NB4 (cell line): ENCODE results near the gene ATAD3A.
"Not testable (repeated sequence)": the region's sequence is repeated elsewhere in the genome, so short reads cannot be mapped to it uniquely, and the experiment has no call there.

Experiments used
- DNase-seq: peaks from one replicate; pipeline ENCODE4 v3.0.0; 2010; ENCODE audit warnings: low read depth
- H3K4me3 ChIP-seq: one replicate; pipeline ENCODE4 v1.5.1; 2011; ENCODE audit warnings: mild to moderate bottlenecking, low read depth, low read length, moderate library complexity
- MYC ChIP-seq: IDR thresholded peaks from 2 replicates; pipeline ENCODE4 v1.6.1; 2011; ENCODE audit warnings: low read depth, low read length
- POLR2A ChIP-seq: IDR thresholded peaks from 2 replicates; pipeline ENCODE4 v1.6.1; 2011; ENCODE audit warnings: mild to moderate bottlenecking; ENCODE audit not compliant: insufficient read length; ENCODE audit errors: extremely low read depth
- TF ChIP-seq, protein P1 (sequence below): IDR thresholded peaks from one replicate; pipeline ENCODE4 v1.5.1; 2012; ENCODE audit warnings: low read depth, low read length
- TF ChIP-seq, protein P2 (sequence below): IDR thresholded peaks from 2 replicates; pipeline ENCODE4 v1.6.1; 2011; ENCODE audit warnings: low read depth, low read length

ATAD3A gene

DNA sequence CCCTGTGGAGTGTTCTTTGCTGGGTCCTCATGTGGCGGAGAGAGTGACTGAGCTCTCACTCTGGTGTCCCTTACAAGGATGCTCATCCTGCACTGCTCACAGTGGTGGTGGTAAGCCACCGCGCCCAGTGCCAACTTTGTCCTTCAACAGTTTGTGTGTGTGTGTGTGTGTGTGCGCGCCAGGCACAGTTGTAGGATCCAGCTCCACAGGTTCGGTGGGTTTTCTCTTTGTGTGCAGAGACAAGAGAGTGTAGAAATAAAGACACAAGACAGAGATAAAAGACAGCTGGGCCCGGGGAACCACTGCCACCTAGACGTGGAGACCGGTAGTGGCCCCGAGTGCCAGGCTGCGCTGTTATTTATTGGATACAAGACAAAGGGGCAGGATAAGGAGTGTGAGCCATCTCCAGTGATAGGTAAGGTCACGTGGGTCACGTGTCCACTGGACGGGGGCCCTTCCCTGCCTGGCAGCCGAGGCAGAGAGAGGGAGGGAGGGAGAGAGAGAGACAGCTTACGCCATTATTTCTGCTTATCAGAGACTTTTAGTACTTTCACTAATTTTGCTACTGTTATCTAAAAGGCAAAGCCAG, 7.1 kb upstream of the ATAD3A start:
- TF ChIP-seq, protein P1, sequence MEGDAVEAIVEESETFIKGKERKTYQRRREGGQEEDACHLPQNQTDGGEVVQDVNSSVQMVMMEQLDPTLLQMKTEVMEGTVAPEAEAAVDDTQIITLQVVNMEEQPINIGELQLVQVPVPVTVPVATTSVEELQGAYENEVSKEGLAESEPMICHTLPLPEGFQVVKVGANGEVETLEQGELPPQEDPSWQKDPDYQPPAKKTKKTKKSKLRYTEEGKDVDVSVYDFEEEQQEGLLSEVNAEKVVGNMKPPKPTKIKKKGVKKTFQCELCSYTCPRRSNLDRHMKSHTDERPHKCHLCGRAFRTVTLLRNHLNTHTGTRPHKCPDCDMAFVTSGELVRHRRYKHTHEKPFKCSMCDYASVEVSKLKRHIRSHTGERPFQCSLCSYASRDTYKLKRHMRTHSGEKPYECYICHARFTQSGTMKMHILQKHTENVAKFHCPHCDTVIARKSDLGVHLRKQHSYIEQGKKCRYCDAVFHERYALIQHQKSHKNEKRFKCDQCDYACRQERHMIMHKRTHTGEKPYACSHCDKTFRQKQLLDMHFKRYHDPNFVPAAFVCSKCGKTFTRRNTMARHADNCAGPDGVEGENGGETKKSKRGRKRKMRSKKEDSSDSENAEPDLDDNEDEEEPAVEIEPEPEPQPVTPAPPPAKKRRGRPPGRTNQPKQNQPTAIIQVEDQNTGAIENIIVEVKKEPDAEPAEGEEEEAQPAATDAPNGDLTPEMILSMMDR, result peak; percentile 52
- TF ChIP-seq, protein P2, sequence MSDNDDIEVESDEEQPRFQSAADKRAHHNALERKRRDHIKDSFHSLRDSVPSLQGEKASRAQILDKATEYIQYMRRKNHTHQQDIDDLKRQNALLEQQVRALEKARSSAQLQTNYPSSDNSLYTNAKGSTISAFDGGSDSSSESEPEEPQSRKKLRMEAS, result 0 out of 2 replicates have a peak, but pooled peaks have one; percentile 39
- peak; percentile 82 for DNase-seq
- H3K4me3 ChIP-seq, result not testable (repeated sequence)

DNA sequence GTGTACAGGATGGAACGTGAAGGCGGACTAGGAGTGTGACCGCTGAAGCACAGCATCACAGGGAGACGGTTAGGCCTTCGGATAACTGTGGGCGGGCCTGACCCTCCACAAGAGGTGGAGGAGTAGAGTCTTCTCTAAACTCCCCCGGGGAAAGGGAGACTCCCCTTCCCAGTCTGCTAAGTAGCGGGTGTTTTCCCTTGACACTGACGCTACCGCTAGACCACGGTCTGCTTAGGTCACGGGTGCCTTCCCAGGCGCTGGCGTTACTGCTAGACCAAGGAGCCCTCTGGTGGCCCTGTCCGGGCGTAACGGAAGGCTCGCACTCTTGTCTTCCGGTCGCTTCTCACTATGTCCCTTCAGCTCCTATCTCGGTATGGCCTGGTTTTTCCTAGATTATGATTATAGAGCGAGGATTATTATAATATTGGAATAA, 6.6 kb upstream of the ATAD3A start:
- peak; percentile 32 for DNase-seq
- not testable (repeated sequence) for H3K4me3 ChIP-seq

DNA sequence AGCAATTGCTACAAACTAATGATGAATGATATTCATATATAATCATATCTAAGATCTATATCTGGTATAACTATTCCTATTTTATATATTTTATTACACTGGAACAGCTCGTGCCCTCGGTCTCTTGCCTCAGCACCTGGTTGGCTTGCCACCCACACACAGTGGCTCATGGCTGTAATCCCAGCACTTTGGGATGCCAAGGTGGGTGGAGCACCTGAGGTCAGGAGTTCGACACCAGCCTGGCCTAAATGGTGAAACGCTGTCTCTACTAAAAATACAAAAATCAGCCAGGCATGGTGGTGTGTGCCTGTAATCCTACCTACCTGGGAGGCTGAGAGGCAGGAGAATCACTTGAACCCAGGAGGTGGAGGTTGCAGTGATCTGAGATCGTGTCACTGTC, 6.2 kb upstream of the ATAD3A start:
- H3K4me3 ChIP-seq, result not testable (repeated sequence)

DNA sequence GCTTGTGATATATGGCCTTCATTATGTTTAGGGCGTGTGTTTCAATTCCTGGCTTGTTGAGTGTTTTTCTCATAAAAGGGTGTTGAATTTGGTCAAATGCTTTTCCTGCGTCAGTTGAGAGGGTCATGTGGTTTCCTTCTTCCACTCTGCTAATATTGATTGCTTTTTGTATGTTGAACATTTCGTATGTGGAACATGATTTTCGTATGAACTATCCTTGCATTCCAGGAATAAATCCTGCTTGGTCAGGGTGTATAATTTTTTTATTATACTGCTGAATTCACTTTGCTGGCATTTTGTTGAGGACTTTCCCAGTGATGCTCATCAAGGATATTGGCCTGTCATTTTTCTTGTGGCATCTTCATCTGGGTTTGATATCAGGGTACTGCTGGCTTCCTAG, 4.7 kb upstream of the ATAD3A start:
- DNase-seq, result no peak
- TF ChIP-seq POLR2A (no peak), MYC (no peak)
- TF ChIP-seq, protein P2, result no peak
- TF ChIP-seq, protein P1, result no peak
- no peak overlapping the region for H3K4me3 ChIP-seq

More for the DNA sequence above, 6.2 kb upstream of the ATAD3A start:
- not testable (repeated sequence) for DNase-seq

DNA sequence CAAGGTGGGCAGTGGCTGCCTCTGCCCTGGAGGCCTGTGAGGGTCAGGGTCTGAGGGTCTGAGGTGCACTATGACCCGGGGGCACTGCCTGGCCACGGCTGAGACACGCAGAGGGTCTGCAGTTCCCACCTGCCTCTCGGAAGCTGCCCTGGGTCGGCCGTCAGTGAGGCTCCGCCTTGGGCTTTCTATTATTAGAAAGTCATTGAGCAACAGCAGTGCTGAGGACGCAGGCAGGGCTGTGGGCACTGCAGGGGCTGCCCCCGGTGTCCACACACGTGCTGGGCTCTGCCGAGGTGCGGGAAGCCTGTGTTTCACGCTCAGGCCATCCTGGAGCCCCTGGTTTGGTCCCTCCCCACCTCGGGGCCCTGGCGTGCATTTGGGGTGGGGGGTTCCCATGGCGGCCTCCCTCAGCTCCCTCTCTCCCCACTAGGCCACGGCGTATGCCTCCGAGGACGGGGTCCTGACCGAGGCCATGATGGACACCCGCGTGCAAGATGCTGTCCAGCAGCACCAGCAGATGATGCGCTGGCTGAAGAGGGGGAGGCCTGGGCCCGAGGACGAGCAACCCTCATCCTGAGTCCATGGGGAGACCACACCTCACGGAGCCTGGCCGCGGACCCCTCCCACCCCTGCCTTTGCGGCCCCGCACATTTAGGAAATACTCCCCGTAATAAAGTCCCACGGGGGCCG, 3.0 kb upstream of the ATAD3A start:
- H3K4me3 ChIP-seq, DNase-seq: not testable (repeated sequence)

DNA sequence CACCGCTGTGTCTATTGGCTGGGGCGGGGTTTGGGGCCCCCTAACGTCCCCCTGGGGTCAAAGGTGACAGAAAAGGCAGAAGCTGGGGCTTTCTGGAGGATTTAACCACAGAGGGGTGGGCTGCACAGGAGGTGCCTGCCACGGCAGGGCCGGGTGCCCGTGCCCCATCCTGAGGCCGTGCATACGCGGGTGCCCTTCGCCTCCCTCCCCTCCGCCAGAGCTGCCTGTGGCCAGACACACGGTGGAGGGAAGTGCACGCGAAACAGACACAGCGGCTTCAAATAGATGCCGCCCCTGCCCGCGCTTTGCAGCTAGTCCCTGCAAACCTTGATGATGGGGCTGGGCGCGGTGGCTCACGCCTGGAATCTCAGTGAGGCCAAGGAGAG, 2.5 kb upstream of the ATAD3A start:
- DNase-seq, result peak; percentile 36
- H3K4me3 ChIP-seq, result not testable (repeated sequence)

DNA sequence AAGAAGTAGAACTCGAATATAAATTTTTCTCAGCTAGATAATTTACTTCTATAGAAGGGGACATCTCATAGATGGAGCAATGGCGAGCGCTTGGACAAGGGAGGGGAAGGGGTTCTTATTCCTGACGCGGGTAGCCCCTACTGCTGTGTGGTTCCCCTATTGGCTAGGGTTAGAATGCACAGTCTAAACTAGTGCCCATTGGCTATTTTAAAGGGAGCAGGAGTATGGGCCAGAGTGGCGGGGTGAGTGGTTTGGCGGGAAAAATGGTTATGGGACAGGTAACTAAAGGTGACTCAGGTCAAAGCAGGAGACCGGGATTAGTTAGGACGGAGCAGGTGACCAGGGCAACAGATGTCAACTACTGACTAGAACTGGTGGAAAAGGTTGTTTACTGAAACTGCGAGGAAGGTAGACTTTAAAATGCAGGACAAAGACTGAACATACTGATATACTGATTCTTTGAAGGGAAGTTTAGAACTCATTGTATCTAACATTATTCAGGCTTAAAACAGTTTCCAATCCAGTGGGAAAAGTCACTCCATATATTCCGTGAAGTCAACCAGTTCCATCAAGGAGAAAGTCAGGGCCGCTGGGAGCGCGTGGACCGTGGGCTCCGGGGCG, 940 bp upstream of the ATAD3A start:
- TF ChIP-seq, protein P2, result no peak
- TF ChIP-seq, protein P1, result no peak
- H3K4me3 ChIP-seq, result peak overlapping the region; percentile 88
- DNase-seq, result peak; percentile 44

DNA sequence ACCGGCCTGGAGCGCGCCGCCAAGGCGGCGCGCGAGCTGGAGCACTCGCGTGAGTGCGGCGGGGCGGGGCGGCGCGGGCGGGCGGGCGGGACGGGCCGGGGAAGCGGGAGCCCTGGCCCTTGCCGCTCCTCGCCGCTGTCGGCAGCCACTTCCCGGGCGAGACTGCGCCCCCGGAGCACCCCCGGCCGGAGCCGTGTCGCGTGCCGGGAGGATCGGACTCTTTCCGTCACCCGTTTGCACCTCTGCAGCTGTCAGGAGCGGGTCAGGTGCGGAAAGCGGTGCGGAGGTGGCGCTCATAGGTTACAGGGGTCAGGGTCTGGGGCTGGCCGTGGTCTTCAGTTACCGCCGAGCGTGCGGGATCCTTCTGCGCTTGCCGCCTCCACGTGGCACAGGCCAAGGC, 463 bp downstream of the ATAD3A start:
- not testable (repeated sequence) for DNase-seq
- H3K4me3 ChIP-seq, result peak overlapping the region; percentile 53

DNA sequence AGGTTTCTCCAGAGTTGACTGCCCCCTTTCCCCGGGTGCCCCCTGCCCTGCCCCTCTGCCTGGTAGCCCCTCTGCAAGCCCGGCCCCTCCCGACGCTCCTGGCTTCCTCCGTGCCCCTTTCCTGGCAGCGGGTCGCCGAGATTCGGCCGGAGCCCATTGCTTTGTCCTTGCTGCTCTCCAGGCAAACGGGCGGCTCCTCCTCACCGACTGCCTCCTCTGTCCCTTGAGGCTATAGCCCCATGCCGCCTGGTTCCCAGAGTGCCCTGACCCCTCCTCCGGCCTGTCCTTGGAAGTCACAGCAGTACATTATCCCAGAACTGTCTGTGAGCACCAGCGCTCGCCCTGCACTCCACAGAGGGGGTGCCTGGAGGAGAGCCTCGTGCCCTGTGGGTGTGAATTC, 1.7 kb downstream of the ATAD3A start:
- peak overlapping the region; percentile 36 for H3K4me3 ChIP-seq
- DNase-seq, result not testable (repeated sequence)

DNA sequence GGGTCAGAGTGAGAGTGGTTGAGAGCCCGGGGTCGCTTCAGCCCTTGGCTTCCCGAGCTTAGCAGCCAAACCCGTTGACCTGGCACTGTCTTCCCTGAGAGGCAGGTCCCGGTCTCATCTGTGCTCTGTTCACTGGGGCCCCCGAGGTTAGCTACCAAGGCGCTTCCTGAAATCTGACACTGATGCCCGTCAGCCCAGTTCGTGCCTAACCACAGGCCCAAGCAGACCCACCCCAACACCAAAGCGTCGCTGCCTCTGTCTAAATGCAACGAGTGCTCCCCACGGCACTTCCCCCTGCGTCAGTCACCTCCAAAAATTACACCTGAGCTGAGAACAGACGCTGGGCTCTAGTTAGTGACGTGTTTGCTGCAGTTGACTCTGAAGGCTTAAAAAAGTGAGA, 2.4 kb downstream of the ATAD3A start:
- not testable (repeated sequence) for H3K4me3 ChIP-seq, DNase-seq

DNA sequence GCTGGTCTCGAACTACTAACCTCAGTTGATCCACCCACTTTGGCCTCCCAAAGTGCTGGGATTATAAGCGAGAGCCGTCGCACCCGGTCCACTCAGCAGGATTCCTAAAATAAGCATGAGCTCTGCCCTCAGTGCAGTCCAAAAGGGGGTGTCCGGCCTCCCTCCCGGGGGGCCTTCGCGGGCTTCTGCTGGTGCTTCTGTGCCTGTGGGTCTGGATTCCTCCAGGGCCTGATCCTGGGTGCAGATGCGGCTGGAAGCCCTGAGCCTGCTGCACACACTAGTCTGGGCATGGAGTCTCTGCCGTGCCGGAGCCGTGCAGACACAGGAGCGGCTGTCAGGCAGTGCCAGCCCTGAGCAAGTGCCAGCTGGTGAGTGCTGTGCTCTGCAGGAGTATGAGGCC, 5.0 kb downstream of the ATAD3A start:
- H3K4me3 ChIP-seq, DNase-seq: not testable (repeated sequence)
